Activated naive CD4-positive, alpha-beta T cell treated with anti-CD3 and anti-CD28 coated beads for 36 hours (primary cell): ENCODE measurements around the gene KRTAP4-16. TPM values are rescaled to one million over a fixed set of nuclear protein-coding genes. Genes with fewer than 3 reads are reported as not detected.
"Not testable (repeated sequence)": the region's sequence is repeated elsewhere in the genome, so short reads cannot be mapped to it uniquely, and the experiment has no call there.

ENCODE experiments used
- CTCF ChIA-PET: fragments of 350-600 bp; sonication (Branson Sonifier 250); formaldehyde crosslinking; loops from one replicate; lab custom pipeline; 2021; ENCODE audit warnings: antibody characterized with exemption; lab: Charles Lee
- DNase-seq: peaks from one replicate; pipeline ENCODE4 v3.0.0-alpha.2; 2020
- H3K27ac Mint-ChIP-seq: one replicate; pipeline ENCODE4 v1.8.0; 2021; ENCODE audit warnings: mild to moderate bottlenecking, mixed read lengths
- H3K27me3 Mint-ChIP-seq: one replicate; pipeline ENCODE4 v1.8.0; 2021; ENCODE audit warnings: low read depth, mixed read lengths
- H3K36me3 Mint-ChIP-seq: one replicate; pipeline ENCODE4 v1.8.0; 2021; ENCODE audit warnings: low read depth, mixed read lengths
- H3K4me1 Mint-ChIP-seq: one replicate; pipeline ENCODE4 v1.8.0; 2021; ENCODE audit warnings: low read depth, mixed read lengths
- H3K4me3 Mint-ChIP-seq: one replicate; pipeline ENCODE4 v1.8.0; 2021; ENCODE audit warnings: mild to moderate bottlenecking, moderate library complexity, mixed read lengths
- H3K9me3 Mint-ChIP-seq: one replicate; pipeline ENCODE4 v1.8.0; 2021; ENCODE audit warnings: mixed read lengths
- intact Hi-C: fragments of 100-400 bp; cut with micrococcal nuclease; formaldehyde crosslinking; loops from one replicate; pipeline ENCODE4 v1.15.1; 2023
- total RNA-seq, 2 experiments: library from RNA; stranded (reverse); gene quantifications; one replicate each; pipeline ENCODE4 v1.2.3, GENCODE V29; 2021

KRTAP4-16 gene
- total RNA-seq, 2 experiments from 2014 or later, result not detected

DNA sequence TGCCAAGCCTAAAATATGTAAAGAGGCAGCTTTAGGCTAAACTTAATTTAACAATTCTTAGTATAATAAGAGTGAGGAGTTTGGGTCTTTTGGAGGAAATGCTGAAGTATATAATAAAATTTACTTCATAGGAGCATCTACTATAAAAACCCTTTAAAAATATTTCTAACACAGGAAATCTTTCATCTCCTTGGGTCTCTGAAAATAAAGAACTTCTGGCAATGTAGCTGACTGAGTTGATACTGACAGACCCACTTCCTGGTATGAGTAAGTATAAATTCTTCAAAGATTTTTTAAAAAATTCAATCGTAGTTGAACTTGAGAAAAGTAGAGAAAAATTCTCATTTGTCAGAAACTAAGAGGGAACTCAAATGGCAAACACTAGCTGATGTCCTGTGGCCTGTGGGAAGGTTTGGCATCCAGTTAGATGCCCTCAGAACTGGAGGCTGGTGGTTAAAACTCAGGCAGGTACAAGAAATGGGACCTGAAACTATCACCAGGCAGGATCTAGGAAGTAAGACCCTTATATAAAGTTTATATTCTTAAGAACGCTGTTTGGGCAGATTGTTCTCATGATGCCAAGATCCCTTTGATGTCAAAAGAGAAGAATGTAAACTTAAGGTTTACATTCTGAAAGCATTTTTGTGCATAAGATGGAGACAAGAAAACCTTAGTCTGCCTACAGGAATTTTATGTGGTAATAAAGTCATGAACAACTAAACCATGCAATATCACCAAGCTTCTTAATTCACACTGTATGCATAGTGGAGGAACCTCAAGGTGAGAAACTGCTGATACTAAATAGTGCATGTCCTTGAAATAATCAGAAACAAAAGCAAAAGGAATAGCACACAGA is 32.1 kb upstream of the KRTAP4-16 start:
- peaks cover 21% of the 10 kb centered on the region for H3K4me1 Mint-ChIP-seq
- H3K27me3 Mint-ChIP-seq, result no peaks in the 10 kb centered on the region
- no peak for DNase-seq
- H3K36me3 Mint-ChIP-seq, result no peaks in the 10 kb centered on the region
- H3K9me3 Mint-ChIP-seq, result peaks cover 4% of the 10 kb centered on the region
- CTCF ChIA-PET, result interaction anchor here (1.3 kb wide), 1 partner anchor 188 kb away, joined by 3 read pairs; no protein-coding TSS in a partner anchor
- intact Hi-C loops, result no loop called here
- no peak overlapping the region for H3K4me3 Mint-ChIP-seq
- H3K27ac Mint-ChIP-seq, result no peak overlapping the region

DNA sequence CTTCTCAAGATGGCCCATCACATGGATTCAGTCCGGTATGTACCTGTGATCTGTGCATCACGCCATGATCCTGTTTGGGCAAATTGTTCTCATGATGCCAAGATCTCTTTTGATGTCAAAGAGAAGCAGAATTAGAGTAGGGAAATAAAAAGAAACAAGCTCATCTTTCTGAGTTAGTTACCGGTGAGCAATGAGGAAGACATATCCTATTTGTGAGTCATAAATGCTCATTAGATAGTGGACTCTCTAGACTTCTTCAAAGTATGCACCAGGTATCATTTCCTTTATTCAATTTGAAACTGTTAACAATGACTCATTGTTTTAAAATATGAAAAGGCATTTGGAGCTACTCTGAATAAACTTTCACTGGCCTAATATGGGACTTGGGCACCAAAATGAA is 30.0 kb upstream of the KRTAP4-16 start:
- Mint-ChIP-seq H3K4me3 (no peak overlapping the region), H3K27ac (no peak overlapping the region), H3K9me3 (peaks cover 1% of the 10 kb centered on the region), H3K4me1 (peaks cover 21% of the 10 kb centered on the region), H3K36me3 (no peaks in the 10 kb centered on the region), H3K27me3 (no peaks in the 10 kb centered on the region)
- CTCF ChIA-PET, result no interaction called here
- intact Hi-C loops, result no loop called here
- DNase-seq, result no peak

DNA sequence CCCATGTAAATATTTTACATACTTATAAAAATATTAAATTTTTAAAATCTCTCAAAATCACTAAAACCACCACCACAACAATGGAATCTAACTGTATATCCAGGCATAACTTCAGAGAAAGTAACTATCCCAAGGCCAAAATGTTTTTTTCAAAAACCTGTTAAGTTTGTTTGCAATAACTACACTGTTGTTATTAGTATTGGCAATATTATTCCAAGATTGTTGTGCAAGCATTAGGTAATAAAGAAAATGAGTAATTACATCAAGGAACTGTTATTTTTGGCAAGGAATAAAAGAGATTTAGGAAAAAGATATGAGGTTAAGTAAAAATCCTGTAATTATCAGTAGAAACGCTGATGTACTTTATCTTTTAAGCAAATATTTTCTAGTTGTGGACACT is 25.4 kb upstream of the KRTAP4-16 start:
- Mint-ChIP-seq H3K27me3 (no peaks in the 10 kb centered on the region), H3K9me3 (peaks cover 1% of the 10 kb centered on the region), H3K4me3 (no peak overlapping the region), H3K4me1 (peaks cover 46% of the 10 kb centered on the region), H3K27ac (no peak overlapping the region), H3K36me3 (no peaks in the 10 kb centered on the region)
- intact Hi-C loops, result loop anchor here (10.0 kb wide), 1 partner anchor 367 kb away; no protein-coding TSS in a partner anchor
- CTCF ChIA-PET, result no interaction called here
- no peak for DNase-seq

DNA sequence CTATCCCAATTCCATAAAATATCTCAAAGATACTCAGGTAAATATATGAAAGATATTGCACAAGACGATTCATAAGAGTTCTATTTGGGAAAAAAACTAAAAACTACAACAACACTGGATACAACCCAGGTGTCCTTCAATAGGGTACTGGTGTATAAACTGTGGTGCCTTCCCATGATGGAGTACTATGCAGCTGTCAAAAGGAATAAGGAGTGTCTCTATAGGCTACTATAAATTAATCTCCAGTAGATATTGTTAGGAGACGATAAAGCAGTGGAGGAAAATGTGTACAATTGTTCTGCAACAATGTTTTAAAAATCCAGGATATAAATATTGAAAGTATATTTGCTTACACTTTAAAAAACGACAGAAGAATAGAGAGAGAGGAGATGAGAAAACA is 24.4 kb upstream of the KRTAP4-16 start:
- intact Hi-C loops, result loop anchor here (10.0 kb wide), 1 partner anchor 368 kb away; no protein-coding TSS in a partner anchor
- Mint-ChIP-seq H3K4me1 (peaks cover 42% of the 10 kb centered on the region), H3K36me3 (no peaks in the 10 kb centered on the region), H3K9me3 (peaks cover 6% of the 10 kb centered on the region), H3K27ac (no peak overlapping the region), H3K4me3 (no peak overlapping the region), H3K27me3 (no peaks in the 10 kb centered on the region)
- no peak for DNase-seq
- CTCF ChIA-PET, result no interaction called here

DNA sequence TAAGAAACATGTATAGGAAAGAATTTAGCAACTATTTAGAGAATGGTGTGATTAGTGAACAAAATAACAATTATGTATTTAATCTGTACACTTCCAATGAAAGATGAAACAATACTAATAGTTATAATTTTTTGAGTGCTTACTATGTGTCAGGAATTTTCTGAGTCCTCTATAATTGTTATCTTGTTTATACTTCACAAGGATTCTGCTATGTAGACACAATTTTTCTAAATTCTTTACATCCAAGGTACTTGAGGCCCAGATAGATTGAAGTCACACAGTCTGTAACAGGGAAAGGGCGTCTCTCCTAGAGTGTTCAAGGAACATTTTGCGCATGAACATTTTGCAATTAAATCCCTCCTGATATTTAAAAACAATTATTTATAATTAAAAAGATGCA is 23.1 kb upstream of the KRTAP4-16 start:
- CTCF ChIA-PET, result no interaction called here

DNA sequence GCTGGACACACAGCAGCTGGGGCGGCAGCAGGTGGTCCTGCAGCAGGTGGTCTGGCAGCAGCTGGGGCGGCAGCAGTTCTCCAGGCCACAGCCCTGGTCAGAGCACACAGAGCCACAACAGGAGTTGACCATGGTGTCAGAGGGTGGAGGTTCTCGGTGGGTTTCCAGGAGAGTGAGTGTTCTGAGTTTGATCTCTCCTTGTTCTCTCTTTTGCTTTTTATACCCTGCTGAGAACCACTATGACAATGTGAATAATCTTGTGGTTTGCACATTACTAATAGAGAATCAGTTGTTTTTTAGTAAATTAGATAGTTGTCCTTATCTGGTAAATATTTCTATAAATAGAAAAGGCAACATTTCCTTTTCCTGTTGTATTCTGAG is 22.0 kb upstream of the KRTAP4-16 start, which contains the start of gene KRTAP4-12:
KRTAP4-12 (minus strand) TSS at position 192 of the 381 bp plus-strand sequence; CDS start at position 132, 60 bp downstream.
- H3K9me3 Mint-ChIP-seq, H3K36me3 Mint-ChIP-seq, H3K27ac Mint-ChIP-seq, CTCF ChIA-PET, H3K27me3 Mint-ChIP-seq, DNase-seq: not testable (repeated sequence)
- Mint-ChIP-seq H3K4me1 (peaks cover 52% of the 10 kb centered on the region), H3K4me3 (peak within 1 kb of the TSS; percentile 8)
- intact Hi-C loops, result loop anchor here (10.0 kb wide), 1 partner anchor 371 kb away; no protein-coding TSS in a partner anchor

More for the DNA sequence above, 23.1 kb upstream of the KRTAP4-16 start:
- H3K36me3 Mint-ChIP-seq, result no peaks in the 10 kb centered on the region
- H3K27ac Mint-ChIP-seq, result no peak overlapping the region
- no peaks in the 10 kb centered on the region for H3K27me3 Mint-ChIP-seq
- H3K4me3 Mint-ChIP-seq, result no peak overlapping the region
- H3K4me1 Mint-ChIP-seq, result peaks cover 47% of the 10 kb centered on the region
- DNase-seq, result no peak
- H3K9me3 Mint-ChIP-seq, result peaks cover 6% of the 10 kb centered on the region
- intact Hi-C loops, result loop anchor here (10.0 kb wide), 1 partner anchor 370 kb away; no protein-coding TSS in a partner anchor

DNA sequence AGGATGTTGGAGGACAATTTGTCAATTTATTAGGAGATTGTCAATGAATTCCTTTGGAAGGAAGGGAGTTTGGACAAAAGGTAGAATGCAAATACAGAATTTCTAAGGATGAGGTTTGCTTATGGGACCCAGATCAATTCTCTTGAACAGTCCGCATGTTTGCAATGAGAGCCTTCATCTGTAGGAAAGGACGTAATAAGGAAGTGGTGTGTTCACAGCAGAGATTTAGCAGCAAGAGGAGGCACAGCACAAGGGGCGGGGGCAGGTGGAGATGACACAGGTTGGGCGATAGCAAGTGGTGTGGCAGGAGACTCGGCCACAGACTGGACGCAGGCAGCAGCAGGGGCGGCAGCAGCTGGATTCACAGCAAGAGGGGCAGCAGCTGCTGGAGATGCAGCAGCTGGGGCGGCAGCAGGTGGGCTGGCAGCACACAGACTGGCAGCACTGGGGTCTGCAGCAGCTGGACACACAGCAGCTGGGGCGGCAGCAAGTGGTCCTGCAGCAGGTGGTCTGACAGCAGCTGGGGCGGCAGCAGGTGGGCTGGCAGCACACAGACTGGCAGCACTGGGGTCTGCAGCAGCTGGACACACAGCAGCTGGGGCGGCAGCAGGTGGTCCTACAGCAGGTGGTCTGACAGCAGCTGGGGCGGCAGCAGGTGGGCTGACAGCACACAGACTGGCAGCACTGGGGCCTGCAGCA is 21.4 kb upstream of the KRTAP4-16 start:
- not testable (repeated sequence) for H3K27ac Mint-ChIP-seq, H3K9me3 Mint-ChIP-seq

DNA sequence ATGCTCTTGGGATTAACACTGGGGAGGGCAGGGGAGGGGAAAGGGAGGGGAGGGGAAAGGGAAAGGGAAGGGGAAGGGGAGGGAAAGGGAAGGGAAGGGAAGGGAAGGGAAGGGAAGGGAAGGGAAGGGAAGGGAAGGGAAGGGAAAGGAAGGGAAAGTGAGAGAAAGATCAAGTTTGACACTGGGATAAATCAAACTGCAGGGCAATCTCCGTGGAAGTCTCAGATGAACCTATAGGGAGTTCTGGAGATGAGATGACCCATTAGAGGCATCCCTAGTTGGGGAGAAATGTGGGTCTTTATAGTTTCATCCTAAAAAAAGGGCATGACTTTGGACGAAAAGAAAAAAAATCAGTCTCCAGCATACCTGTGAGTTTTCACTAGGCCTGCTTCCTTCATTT is 19.7 kb upstream of the KRTAP4-16 start:
- peaks cover 52% of the 10 kb centered on the region for H3K4me1 Mint-ChIP-seq
- H3K36me3 Mint-ChIP-seq, result no peaks in the 10 kb centered on the region
- H3K27me3 Mint-ChIP-seq, result no peaks in the 10 kb centered on the region
- intact Hi-C loops, result loop anchor here (10.0 kb wide), 1 partner anchor 373 kb away; no protein-coding TSS in a partner anchor
- DNase-seq, result no peak
- peaks cover 6% of the 10 kb centered on the region for H3K9me3 Mint-ChIP-seq
- no peak overlapping the region for H3K4me3 Mint-ChIP-seq
- CTCF ChIA-PET, result interaction anchor here (1.0 kb wide), 1 partner anchor 9 kb away, joined by 3 read pairs; no protein-coding TSS in a partner anchor
- no peak overlapping the region for H3K27ac Mint-ChIP-seq

More for the DNA sequence above, 21.4 kb upstream of the KRTAP4-16 start:
- H3K36me3 Mint-ChIP-seq, CTCF ChIA-PET, H3K27me3 Mint-ChIP-seq, DNase-seq: not testable (repeated sequence)
- intact Hi-C loops, result loop anchor here (10.0 kb wide), 1 partner anchor 371 kb away; no protein-coding TSS in a partner anchor
- Mint-ChIP-seq H3K4me3 (peak overlapping the region; percentile 8), H3K4me1 (peaks cover 52% of the 10 kb centered on the region)

DNA sequence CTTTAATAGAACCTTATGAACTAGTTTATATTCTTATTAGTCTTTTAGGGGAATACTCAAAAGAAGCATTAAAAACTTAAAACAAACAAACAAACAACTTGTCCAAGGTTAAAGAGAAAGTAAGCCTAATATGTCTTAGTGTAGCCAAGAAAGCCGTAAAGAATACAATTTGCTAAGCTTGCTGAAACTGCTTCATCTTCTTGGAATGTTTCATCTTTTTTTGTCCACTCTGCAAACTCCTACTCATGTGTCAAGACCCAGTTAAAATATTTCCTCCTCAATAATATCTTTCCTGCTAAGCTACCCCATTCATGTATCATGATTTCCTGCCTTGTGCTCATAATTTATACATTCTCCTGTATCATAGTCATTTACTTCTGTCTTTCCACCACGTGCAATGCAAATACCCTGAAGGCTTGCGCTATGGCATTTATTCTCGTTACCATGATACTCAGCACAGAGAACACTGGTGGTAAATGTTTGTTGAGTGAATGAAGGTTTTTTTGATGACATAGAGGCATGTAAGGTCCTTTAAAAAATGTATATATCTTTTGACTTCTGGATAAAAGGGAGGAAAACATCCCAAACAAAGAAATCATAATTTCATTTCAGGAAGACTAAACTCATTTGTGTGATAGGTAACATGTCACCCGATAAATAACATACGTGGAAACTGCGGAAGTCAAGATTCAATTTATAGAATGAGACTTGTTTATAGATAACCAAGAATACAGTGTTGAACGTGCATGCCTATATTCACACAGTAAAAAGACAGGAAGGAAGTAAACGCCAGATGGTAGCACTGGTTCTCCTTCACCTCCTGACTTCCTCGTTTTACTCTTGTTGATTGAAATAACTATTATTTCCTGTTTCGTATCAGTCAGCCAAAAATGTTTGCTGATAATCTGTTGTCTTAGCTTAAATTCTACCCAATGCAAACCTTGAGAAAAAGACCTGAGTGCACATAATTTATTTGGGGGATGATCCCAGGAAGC is 18.0 kb upstream of the KRTAP4-16 start:
- Mint-ChIP-seq H3K4me1 (peaks cover 40% of the 10 kb centered on the region), H3K27ac (peak overlapping the region; percentile 50)
- H3K9me3 Mint-ChIP-seq, CTCF ChIA-PET, H3K36me3 Mint-ChIP-seq, H3K4me3 Mint-ChIP-seq, H3K27me3 Mint-ChIP-seq: not testable (repeated sequence)
- intact Hi-C loops, result loop anchor here (10.0 kb wide), 1 partner anchor 375 kb away; no protein-coding TSS in a partner anchor
- peak; percentile 15 for DNase-seq

DNA sequence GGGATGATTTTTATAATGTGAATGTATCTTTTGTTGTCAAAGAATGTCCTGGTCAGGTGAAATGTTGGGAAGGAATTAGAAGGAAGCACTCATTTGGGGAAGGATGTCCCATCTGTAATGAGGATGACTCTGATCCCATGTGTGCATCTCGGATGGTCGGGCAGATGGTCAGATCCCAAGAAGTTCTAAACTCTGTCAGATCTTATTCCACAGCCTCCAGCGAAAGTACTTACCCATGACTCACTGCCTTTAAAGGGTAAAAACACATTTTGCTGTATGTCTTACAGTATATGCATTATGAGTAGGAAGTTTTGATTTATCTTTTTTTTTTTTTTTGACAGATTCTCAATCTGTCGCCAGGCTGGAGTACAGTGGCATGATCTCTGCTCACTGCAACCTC is 16.7 kb upstream of the KRTAP4-16 start:
- Mint-ChIP-seq H3K27me3 (no peaks in the 10 kb centered on the region), H3K4me3 (no peak overlapping the region), H3K36me3 (no peaks in the 10 kb centered on the region), H3K9me3 (peaks cover 6% of the 10 kb centered on the region), H3K4me1 (peaks cover 28% of the 10 kb centered on the region), H3K27ac (no peak overlapping the region)
- CTCF ChIA-PET, result no interaction called here
- DNase-seq, result no peak
- intact Hi-C loops, result no loop called here

DNA sequence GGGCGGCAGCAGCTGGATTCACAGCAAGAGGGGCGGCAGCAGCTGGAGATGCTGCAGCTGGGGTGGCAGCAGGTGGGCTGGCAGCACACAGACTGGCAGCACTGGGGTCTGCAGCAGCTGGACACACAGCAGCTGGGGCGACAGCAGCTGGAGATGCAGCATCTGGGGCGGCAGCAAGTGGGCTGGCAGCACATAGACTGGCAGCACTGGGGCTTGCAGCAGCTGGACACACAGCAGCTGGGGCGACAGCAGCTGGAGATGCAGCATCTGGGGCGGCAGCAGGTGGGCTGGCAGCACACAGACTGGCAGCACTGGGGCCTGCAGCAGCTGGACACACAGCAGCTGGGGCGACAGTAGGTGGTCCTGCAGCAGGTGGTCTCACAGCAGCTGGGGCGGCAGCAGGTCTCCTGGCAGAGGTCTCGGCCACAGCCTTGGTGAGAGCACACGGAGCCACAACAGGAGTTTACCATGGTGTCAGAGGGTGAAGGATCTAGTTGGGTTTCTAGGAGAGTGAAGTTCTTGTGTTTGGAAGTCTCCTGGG is 15.9 kb upstream of the KRTAP4-16 start, which contains the start of gene KRTAP4-11:
KRTAP4-11 (minus strand) TSS at position 528 of the 541 bp plus-strand sequence; CDS start at position 470, 58 bp downstream.
- not testable (repeated sequence) for H3K4me3 Mint-ChIP-seq

More for the DNA sequence above, 15.9 kb upstream of the KRTAP4-16 start, which contains the start of gene KRTAP4-11:
- H3K36me3 Mint-ChIP-seq, CTCF ChIA-PET, DNase-seq, H3K9me3 Mint-ChIP-seq, H3K27ac Mint-ChIP-seq, intact Hi-C loops, H3K27me3 Mint-ChIP-seq: not testable (repeated sequence)
- H3K4me1 Mint-ChIP-seq, result peaks cover 21% of the 10 kb centered on the region
